ENCODE data around the gene GPR65.

- TF ChIP-seq POLR2A (IDR thresholded peaks at IDR 0.05), result no peak
- TF ChIP-seq, protein P1, sequence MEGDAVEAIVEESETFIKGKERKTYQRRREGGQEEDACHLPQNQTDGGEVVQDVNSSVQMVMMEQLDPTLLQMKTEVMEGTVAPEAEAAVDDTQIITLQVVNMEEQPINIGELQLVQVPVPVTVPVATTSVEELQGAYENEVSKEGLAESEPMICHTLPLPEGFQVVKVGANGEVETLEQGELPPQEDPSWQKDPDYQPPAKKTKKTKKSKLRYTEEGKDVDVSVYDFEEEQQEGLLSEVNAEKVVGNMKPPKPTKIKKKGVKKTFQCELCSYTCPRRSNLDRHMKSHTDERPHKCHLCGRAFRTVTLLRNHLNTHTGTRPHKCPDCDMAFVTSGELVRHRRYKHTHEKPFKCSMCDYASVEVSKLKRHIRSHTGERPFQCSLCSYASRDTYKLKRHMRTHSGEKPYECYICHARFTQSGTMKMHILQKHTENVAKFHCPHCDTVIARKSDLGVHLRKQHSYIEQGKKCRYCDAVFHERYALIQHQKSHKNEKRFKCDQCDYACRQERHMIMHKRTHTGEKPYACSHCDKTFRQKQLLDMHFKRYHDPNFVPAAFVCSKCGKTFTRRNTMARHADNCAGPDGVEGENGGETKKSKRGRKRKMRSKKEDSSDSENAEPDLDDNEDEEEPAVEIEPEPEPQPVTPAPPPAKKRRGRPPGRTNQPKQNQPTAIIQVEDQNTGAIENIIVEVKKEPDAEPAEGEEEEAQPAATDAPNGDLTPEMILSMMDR (IDR thresholded peaks at IDR 0.05 in 8 of 11, conservative IDR thresholded peaks at IDR 0.05 in 3 of 11), result no peak
- TF ChIP-seq POLR2AphosphoS5 (IDR thresholded peaks at IDR 0.05), result no peak
Measured at GRCh38 chr14:88036422-88036821, 31.5 kb downstream of the GPR65 start.

All from spleen (tissue), 7 donors.